Measurements from ENCODE around the gene AP5Z1. TPM values are rescaled to one million over a fixed set of nuclear protein-coding genes. Genes with fewer than 3 reads are reported as not detected.
A peak's percentile ranks its signal among the peaks of the same experiment; 100 is the strongest.

The AP5Z1 gene
- total RNA-seq, 4 donors from 2014 or later: 25.7 to 37.3 (median 31.5) TPM

GRCh38 chr7:4739528-4739992 lies 35.9 kb upstream of the AP5Z1 start:
- no peak for TF ChIP-seq EP300 (IDR thresholded peaks at IDR 0.05)
- TF ChIP-seq POLR2A (IDR thresholded peaks at IDR 0.05; ENCODE audit: low read depth): no peak
- TF ChIP-seq, protein P1, sequence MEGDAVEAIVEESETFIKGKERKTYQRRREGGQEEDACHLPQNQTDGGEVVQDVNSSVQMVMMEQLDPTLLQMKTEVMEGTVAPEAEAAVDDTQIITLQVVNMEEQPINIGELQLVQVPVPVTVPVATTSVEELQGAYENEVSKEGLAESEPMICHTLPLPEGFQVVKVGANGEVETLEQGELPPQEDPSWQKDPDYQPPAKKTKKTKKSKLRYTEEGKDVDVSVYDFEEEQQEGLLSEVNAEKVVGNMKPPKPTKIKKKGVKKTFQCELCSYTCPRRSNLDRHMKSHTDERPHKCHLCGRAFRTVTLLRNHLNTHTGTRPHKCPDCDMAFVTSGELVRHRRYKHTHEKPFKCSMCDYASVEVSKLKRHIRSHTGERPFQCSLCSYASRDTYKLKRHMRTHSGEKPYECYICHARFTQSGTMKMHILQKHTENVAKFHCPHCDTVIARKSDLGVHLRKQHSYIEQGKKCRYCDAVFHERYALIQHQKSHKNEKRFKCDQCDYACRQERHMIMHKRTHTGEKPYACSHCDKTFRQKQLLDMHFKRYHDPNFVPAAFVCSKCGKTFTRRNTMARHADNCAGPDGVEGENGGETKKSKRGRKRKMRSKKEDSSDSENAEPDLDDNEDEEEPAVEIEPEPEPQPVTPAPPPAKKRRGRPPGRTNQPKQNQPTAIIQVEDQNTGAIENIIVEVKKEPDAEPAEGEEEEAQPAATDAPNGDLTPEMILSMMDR (IDR thresholded peaks at IDR 0.05): peak; percentile 29 to 64 (median 53)
- peak; percentile 23 to 31 for TF ChIP-seq POLR2AphosphoS5 (IDR thresholded peaks at IDR 0.05)
- Histone ChIP-seq H3K4me3 (peak overlapping the region; percentile 3 to 42 (median 30)), H3K9me3 (no peaks in the 10 kb centered on the region), H3K27me3 (no peaks in the 10 kb centered on the region), H3K27ac (replicated peaks in 1 of 4) (peak overlapping the region; percentile 60 to 68 (median 64)), H3K36me3 (peaks cover 15 to 28% (median 23%) of the 10 kb centered on the region in 4 donors), H3K4me1 (peaks cover 39 to 62% (median 45%) of the 10 kb centered on the region in 4 donors)
- intact Hi-C loops (cut with DNase I): no loop called here
- no peak for DNase-seq (ENCODE audit: extremely low spot score)
- 52% methylated on average over 12 of the region's 16 CpGs for WGBS

- no peaks in the 10 kb centered on the region for H3K9me3 ChIP-seq
- DNase-seq (ENCODE audit: extremely low spot score): no peak
- WGBS: 93% methylated on average over 20 of the region's 22 CpGs
- no peak overlapping the region for H3K27ac ChIP-seq (replicated peaks in 1 of 4)
- peaks cover 38 to 71% (median 55%) of the 10 kb centered on the region in 4 donors for H3K4me1 ChIP-seq
- no peaks in the 10 kb centered on the region for H3K27me3 ChIP-seq
- H3K36me3 ChIP-seq: peaks cover 15 to 28% (median 23%) of the 10 kb centered on the region in 4 donors
- H3K4me3 ChIP-seq: no peak overlapping the region
- TF ChIP-seq POLR2A (IDR thresholded peaks at IDR 0.05; ENCODE audit: low read depth) (no peak), POLR2AphosphoS5 (IDR thresholded peaks at IDR 0.05) (no peak), EP300 (IDR thresholded peaks at IDR 0.05) (no peak)
- TF ChIP-seq, protein P1 (IDR thresholded peaks at IDR 0.05): no peak
- intact Hi-C loops (cut with DNase I): no loop called here
Measured at GRCh38 chr7:4740796-4741195, 34.6 kb upstream of the AP5Z1 start.

GRCh38 chr7:4742051-4742573 lies 33.3 kb upstream of the AP5Z1 start:
- H3K36me3 ChIP-seq: peaks cover 15 to 28% (median 23%) of the 10 kb centered on the region in 4 donors
- TF ChIP-seq EP300 (IDR thresholded peaks at IDR 0.05) (no peak), POLR2AphosphoS5 (IDR thresholded peaks at IDR 0.05) (no peak), POLR2A (IDR thresholded peaks at IDR 0.05; ENCODE audit: low read depth) (no peak)
- TF ChIP-seq, protein P1 (IDR thresholded peaks at IDR 0.05): no peak
- H3K9me3 ChIP-seq: no peaks in the 10 kb centered on the region
- H3K27me3 ChIP-seq: no peaks in the 10 kb centered on the region
- no peak overlapping the region for H3K4me3 ChIP-seq
- intact Hi-C loops (cut with DNase I): no loop called here
- peak overlapping the region in 1 of 4 donors; percentile 6 for H3K27ac ChIP-seq (replicated peaks in 1 of 4)
- DNase-seq (ENCODE audit: extremely low spot score): no peak
- 91% methylated on average over 22 of the region's 23 CpGs for WGBS
- H3K4me1 ChIP-seq: peaks cover 48 to 79% (median 67%) of the 10 kb centered on the region in 4 donors

DNA sequence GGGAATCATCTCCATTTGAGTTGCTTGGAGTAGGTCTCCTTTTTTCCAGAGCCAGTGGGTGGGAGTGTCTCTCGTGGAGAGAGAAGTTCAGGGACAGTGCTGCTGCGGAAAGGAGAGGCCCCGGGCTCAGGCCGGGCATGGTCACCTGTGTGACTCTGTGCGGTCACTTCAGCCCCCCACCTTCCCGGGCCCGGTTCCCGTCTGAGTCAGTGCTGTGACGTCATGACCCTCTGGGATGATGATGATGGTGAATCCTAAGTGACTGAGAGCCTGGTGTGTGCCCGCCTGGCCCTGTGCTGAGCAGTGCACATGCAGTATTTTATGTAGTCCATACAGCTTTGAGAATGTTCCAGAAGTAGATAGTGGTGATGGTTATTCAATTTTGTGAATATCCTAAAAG lies 32.6 kb upstream of the AP5Z1 start:
- 88% methylated on average over 9 of the region's 10 CpGs for WGBS
- Histone ChIP-seq H3K4me3 (no peak overlapping the region), H3K9me3 (no peaks in the 10 kb centered on the region), H3K27ac (replicated peaks in 1 of 4) (peak overlapping the region; percentile 6 to 92 (median 87)), H3K4me1 (peaks cover 55 to 81% (median 72%) of the 10 kb centered on the region in 4 donors), H3K27me3 (no peaks in the 10 kb centered on the region), H3K36me3 (peaks cover 15 to 34% (median 23%) of the 10 kb centered on the region in 4 donors)
- intact Hi-C loops (cut with DNase I): no loop called here
- no peak for TF ChIP-seq POLR2A (IDR thresholded peaks at IDR 0.05; ENCODE audit: low read depth)
- no peak for TF ChIP-seq POLR2AphosphoS5 (IDR thresholded peaks at IDR 0.05)
- TF ChIP-seq, protein P1 (IDR thresholded peaks at IDR 0.05): no peak
- DNase-seq (ENCODE audit: extremely low spot score): no peak

Measured in esophagus muscularis mucosa (tissue), 4 donors.